HL-60 (cell line): Measurements from ENCODE around the gene DIMT1.

Experiments
- DNase-seq, 2 experiments: peaks; one replicate each; pipeline ENCODE4 v3.0.0-alpha.2; 2010 to 2020; ENCODE audit warnings: low read depth in 1 of 2, low spot score in 1 of 2
- H3K27ac ChIP-seq: fragments of 250-450 bp; sonication (Bioruptor Pico); replicated peaks from 2 replicates; pipeline ENCODE4 v1.5.1; 2020; ENCODE audit warnings: mild to moderate bottlenecking, moderate library complexity
- H3K27me3 ChIP-seq: fragments of 250-450 bp; sonication (Bioruptor Pico); 2 replicates; pipeline ENCODE4 v1.5.1; 2021; ENCODE audit warnings: mild to moderate bottlenecking, moderate library complexity; ENCODE audit not compliant: insufficient read depth, poor library complexity, severe bottlenecking
- H3K4me3 ChIP-seq: replicated peaks from 2 replicates; pipeline ENCODE4 v1.5.1; 2011; ENCODE audit warnings: mild to moderate bottlenecking, control low read depth, low read length; ENCODE audit not compliant: insufficient read depth
- GABPA ChIP-seq: IDR thresholded peaks from 2 replicates; pipeline ENCODE4 v1.6.1; 2012; ENCODE audit warnings: low read depth
- POLR2AphosphoS5 ChIP-seq: IDR thresholded peaks from 2 replicates; pipeline ENCODE4 v1.6.1; 2012; ENCODE audit warnings: low read depth
- SPI1 ChIP-seq: IDR thresholded peaks from 2 replicates; pipeline ENCODE4 v1.6.1; 2012; ENCODE audit warnings: low read depth, mild to moderate bottlenecking, borderline replicate concordance
- TF ChIP-seq, protein P1 (sequence below): IDR thresholded peaks from 2 replicates; pipeline ENCODE4 v1.6.1; 2012; ENCODE audit warnings: low read depth; ENCODE audit not compliant: insufficient replicate concordance
- TF ChIP-seq, protein P2 (sequence below): IDR thresholded peaks from one replicate; pipeline ENCODE4 v1.5.1; 2011; ENCODE audit warnings: low read length, control low read depth, inconsistent platforms; ENCODE audit not compliant: insufficient read depth

Gene DIMT1

GRCh38 chr5:62369039-62369438 lies 34.7 kb downstream of the DIMT1 start:
- Histone ChIP-seq H3K27ac (no peak overlapping the region), H3K27me3 (no peaks in the 10 kb centered on the region), H3K4me3 (no peak overlapping the region)
- TF ChIP-seq POLR2AphosphoS5, result no peak
- no peak for TF ChIP-seq GABPA
- TF ChIP-seq, protein P1, sequence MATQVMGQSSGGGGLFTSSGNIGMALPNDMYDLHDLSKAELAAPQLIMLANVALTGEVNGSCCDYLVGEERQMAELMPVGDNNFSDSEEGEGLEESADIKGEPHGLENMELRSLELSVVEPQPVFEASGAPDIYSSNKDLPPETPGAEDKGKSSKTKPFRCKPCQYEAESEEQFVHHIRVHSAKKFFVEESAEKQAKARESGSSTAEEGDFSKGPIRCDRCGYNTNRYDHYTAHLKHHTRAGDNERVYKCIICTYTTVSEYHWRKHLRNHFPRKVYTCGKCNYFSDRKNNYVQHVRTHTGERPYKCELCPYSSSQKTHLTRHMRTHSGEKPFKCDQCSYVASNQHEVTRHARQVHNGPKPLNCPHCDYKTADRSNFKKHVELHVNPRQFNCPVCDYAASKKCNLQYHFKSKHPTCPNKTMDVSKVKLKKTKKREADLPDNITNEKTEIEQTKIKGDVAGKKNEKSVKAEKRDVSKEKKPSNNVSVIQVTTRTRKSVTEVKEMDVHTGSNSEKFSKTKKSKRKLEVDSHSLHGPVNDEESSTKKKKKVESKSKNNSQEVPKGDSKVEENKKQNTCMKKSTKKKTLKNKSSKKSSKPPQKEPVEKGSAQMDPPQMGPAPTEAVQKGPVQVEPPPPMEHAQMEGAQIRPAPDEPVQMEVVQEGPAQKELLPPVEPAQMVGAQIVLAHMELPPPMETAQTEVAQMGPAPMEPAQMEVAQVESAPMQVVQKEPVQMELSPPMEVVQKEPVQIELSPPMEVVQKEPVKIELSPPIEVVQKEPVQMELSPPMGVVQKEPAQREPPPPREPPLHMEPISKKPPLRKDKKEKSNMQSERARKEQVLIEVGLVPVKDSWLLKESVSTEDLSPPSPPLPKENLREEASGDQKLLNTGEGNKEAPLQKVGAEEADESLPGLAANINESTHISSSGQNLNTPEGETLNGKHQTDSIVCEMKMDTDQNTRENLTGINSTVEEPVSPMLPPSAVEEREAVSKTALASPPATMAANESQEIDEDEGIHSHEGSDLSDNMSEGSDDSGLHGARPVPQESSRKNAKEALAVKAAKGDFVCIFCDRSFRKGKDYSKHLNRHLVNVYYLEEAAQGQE, result no peak
- TF ChIP-seq, protein P2, sequence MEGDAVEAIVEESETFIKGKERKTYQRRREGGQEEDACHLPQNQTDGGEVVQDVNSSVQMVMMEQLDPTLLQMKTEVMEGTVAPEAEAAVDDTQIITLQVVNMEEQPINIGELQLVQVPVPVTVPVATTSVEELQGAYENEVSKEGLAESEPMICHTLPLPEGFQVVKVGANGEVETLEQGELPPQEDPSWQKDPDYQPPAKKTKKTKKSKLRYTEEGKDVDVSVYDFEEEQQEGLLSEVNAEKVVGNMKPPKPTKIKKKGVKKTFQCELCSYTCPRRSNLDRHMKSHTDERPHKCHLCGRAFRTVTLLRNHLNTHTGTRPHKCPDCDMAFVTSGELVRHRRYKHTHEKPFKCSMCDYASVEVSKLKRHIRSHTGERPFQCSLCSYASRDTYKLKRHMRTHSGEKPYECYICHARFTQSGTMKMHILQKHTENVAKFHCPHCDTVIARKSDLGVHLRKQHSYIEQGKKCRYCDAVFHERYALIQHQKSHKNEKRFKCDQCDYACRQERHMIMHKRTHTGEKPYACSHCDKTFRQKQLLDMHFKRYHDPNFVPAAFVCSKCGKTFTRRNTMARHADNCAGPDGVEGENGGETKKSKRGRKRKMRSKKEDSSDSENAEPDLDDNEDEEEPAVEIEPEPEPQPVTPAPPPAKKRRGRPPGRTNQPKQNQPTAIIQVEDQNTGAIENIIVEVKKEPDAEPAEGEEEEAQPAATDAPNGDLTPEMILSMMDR, result no peak
- no peak for TF ChIP-seq SPI1
- DNase-seq, result peak in 1 of 2 experiments; percentile 2

DNA sequence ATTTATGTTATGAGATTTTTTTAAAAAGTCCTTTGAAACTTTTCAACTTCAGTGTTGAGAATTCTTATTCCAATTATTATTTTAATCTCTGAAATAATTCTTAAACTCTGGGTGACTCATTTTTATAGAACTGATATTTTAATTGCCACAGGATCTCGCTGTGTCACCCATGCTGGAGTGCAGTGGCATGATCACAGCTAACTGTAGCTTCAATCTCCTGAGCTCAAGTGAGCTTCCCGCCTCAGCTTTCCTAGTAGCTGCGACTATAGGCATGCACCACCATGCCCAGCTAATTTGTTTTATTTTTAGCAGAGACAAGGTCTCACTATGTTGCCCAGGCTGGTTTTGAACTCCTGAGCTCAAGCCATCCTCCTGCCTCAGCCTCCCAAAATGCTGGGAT lies 41.0 kb downstream of the DIMT1 start:
- H3K27me3 ChIP-seq, result no peaks in the 10 kb centered on the region

GRCh38 chr5:62354028-62354874 lies 49.5 kb downstream of the DIMT1 start:
- H3K27me3 ChIP-seq, result no peaks in the 10 kb centered on the region
- H3K27ac ChIP-seq, result no peak overlapping the region
- no peak overlapping the region for H3K4me3 ChIP-seq
- TF ChIP-seq, protein P1, result no peak
- TF ChIP-seq GABPA, result no peak
- no peak for TF ChIP-seq SPI1
- TF ChIP-seq, protein P2, result peak; percentile 1
- TF ChIP-seq POLR2AphosphoS5, result no peak
- DNase-seq, result peak; percentile 1 to 12

More for the DNA sequence above, 41.0 kb downstream of the DIMT1 start:
- DNase-seq, result no peak
- TF ChIP-seq, protein P1, result no peak
- TF ChIP-seq, protein P2, result no peak
- TF ChIP-seq SPI1 (no peak), GABPA (no peak), POLR2AphosphoS5 (no peak)
- no peak overlapping the region for H3K4me3 ChIP-seq
- no peak overlapping the region for H3K27ac ChIP-seq
